Body of pancreas (tissue), 4 donors: ENCODE results near the gene ZKSCAN7.

Source experiments
- CTCF ChIP-seq, 7 experiments: fragments of 450-650 bp in 4 of 7; fragments of 200-600 bp in 3 of 7; sonication (generic) in 3 of 7; IDR thresholded peaks; one replicate each; pipeline ENCODE4 v1.5.1; 2016 to 2019; ENCODE audit warnings: antibody characterized with exemption in 7 of 7
- POLR2A ChIP-seq, 3 donors: fragments of 450-650 bp; IDR thresholded peaks; one replicate each; pipeline ENCODE4 v1.6.1; 2016; ENCODE audit warnings: antibody characterized with exemption in 3 of 3, mild to moderate bottlenecking in 2 of 3

- TF ChIP-seq CTCF (IDR thresholded peaks at IDR 0.05): no peak
- TF ChIP-seq POLR2A (IDR thresholded peaks at IDR 0.05): no peak
Observed at GRCh38 chr3:44557074-44557473, 2.1 kb downstream of the ZKSCAN7 start.
